Peyer's patch (tissue), 4 donors: ENCODE results near the gene CD300A. TPM values are rescaled to one million over a fixed set of nuclear protein-coding genes. Genes with fewer than 3 reads are reported as not detected.

Experiments
- DNase-seq, 3 donors: peaks; one replicate each; pipeline ENCODE4 v3.0.0-alpha.2; 2017 to 2019
- H3K27ac ChIP-seq, 4 donors: fragments of 200-600 bp; sonication (generic); one replicate each; pipeline ENCODE4 v1.5.1; 2016 to 2019
- H3K27me3 ChIP-seq, 2 donors: fragments of 200-600 bp; sonication (generic); one replicate each; pipeline ENCODE4 v1.5.1; 2019
- H3K36me3 ChIP-seq, 3 donors: fragments of 200-600 bp; sonication (generic); one replicate each; pipeline ENCODE4 v1.5.1; 2016 to 2019
- H3K4me1 ChIP-seq, 4 donors: fragments of 200-600 bp; sonication (generic); one replicate each; pipeline ENCODE4 v1.5.1; 2016 to 2019
- H3K4me3 ChIP-seq, 4 donors: fragments of 200-600 bp; sonication (generic); 1 replicate in 3 of 4; 2 replicates in 1 of 4; pipeline ENCODE4 v1.5.1; 2016 to 2019; ENCODE audit warnings: mild to moderate bottlenecking in 1 of 4
- H3K9me3 ChIP-seq, 4 donors: fragments of 200-600 bp; sonication (generic); one replicate each; pipeline ENCODE4 v1.5.1; 2016 to 2019; ENCODE audit warnings: mild to moderate bottlenecking in 1 of 4
- CTCF ChIP-seq, 6 experiments: fragments of 450-650 bp in 4 of 6; fragments of 200-600 bp in 2 of 6; sonication (generic) in 1 of 6; IDR thresholded peaks; one replicate each; pipeline ENCODE4 v1.5.1; 2017 to 2019; ENCODE audit warnings: antibody characterized with exemption in 6 of 6, mild to moderate bottlenecking in 3 of 6, moderate library complexity in 1 of 6
- POLR2A ChIP-seq, 2 donors: fragments of 450-650 bp; IDR thresholded peaks; one replicate each; pipeline ENCODE4 v1.5.1; 2017; ENCODE audit warnings: antibody characterized with exemption in 2 of 2, mild to moderate bottlenecking in 2 of 2, moderate library complexity in 2 of 2
- total RNA-seq, 4 donors: library from RNA; depleted of rRNA; stranded (reverse); fragments of >200 nt; gene quantifications; one replicate each; pipeline ENCODE4 v1.1.0, GENCODE V29; 2016

The CD300A gene
- total RNA-seq, 4 donors from 2014 or later: 1.1 to 61.1 (median 6.8) TPM

- peaks cover 0 to 3% (median 0%) of the 10 kb centered on the region in 3 donors for H3K36me3 ChIP-seq
- peaks cover 0 to 9% (median 0%) of the 10 kb centered on the region in 4 donors for H3K9me3 ChIP-seq
- no peak overlapping the region for H3K4me3 ChIP-seq
- no peak for TF ChIP-seq CTCF (IDR thresholded peaks at IDR 0.05)
- TF ChIP-seq POLR2A (IDR thresholded peaks at IDR 0.05): no peak
- no peak for DNase-seq
- H3K27me3 ChIP-seq: no peaks in the 10 kb centered on the region
- peaks cover 0 to 4% (median 0%) of the 10 kb centered on the region in 4 donors for H3K4me1 ChIP-seq
- no peak overlapping the region for H3K27ac ChIP-seq
Measured at GRCh38 chr17:74472890-74473289, 6.5 kb downstream of the CD300A start.

- H3K36me3 ChIP-seq: peaks cover 0 to 3% (median 0%) of the 10 kb centered on the region in 3 donors
- TF ChIP-seq POLR2A (IDR thresholded peaks at IDR 0.05): no peak
- TF ChIP-seq CTCF (IDR thresholded peaks at IDR 0.05): no peak
- peaks cover 0 to 9% (median 0%) of the 10 kb centered on the region in 4 donors for H3K9me3 ChIP-seq
- H3K27ac ChIP-seq: no peak overlapping the region
- H3K27me3 ChIP-seq: no peaks in the 10 kb centered on the region
- no peak for DNase-seq
- H3K4me3 ChIP-seq: no peak overlapping the region
- peaks cover 0 to 7% (median 0%) of the 10 kb centered on the region in 4 donors for H3K4me1 ChIP-seq
Measured at GRCh38 chr17:74473294-74473693, 6.9 kb downstream of the CD300A start.

- peaks cover 0 to 3% (median 0%) of the 10 kb centered on the region in 3 donors for H3K36me3 ChIP-seq
- H3K27ac ChIP-seq: peak overlapping the region in 2 of 4 donors; percentile 43 to 52
- TF ChIP-seq POLR2A (IDR thresholded peaks at IDR 0.05) (no peak), CTCF (IDR thresholded peaks at IDR 0.05) (no peak)
- no peak overlapping the region for H3K4me3 ChIP-seq
- H3K9me3 ChIP-seq: peaks cover 0 to 9% (median 0%) of the 10 kb centered on the region in 4 donors
- no peaks in the 10 kb centered on the region for H3K27me3 ChIP-seq
- peak in 1 of 3 donors; percentile 73 for DNase-seq
- H3K4me1 ChIP-seq: peaks cover 0 to 13% (median 2%) of the 10 kb centered on the region in 4 donors
Measured at GRCh38 chr17:74474043-74474792, 7.8 kb downstream of the CD300A start.

GRCh38 chr17:74475189-74475588 is 8.8 kb downstream of the CD300A start:
- no peak for DNase-seq
- peaks cover 0 to 18% (median 2%) of the 10 kb centered on the region in 4 donors for H3K4me1 ChIP-seq
- no peak overlapping the region for H3K27ac ChIP-seq
- peaks cover 0 to 3% (median 0%) of the 10 kb centered on the region in 3 donors for H3K36me3 ChIP-seq
- TF ChIP-seq CTCF (IDR thresholded peaks at IDR 0.05) (no peak), POLR2A (IDR thresholded peaks at IDR 0.05) (no peak)
- H3K9me3 ChIP-seq: peaks cover 0 to 9% (median 0%) of the 10 kb centered on the region in 4 donors
- no peak overlapping the region for H3K4me3 ChIP-seq
- no peaks in the 10 kb centered on the region for H3K27me3 ChIP-seq

GRCh38 chr17:74477411-74477810 is 11.0 kb downstream of the CD300A start:
- Histone ChIP-seq H3K27me3 (no peaks in the 10 kb centered on the region), H3K27ac (peak overlapping the region in 2 of 4 donors; percentile 49 to 57), H3K4me1 (peaks cover 0 to 21% (median 2%) of the 10 kb centered on the region in 4 donors), H3K9me3 (peaks cover 0 to 9% (median 0%) of the 10 kb centered on the region in 4 donors), H3K4me3 (no peak overlapping the region), H3K36me3 (peaks cover 0 to 3% (median 0%) of the 10 kb centered on the region in 3 donors)
- no peak for TF ChIP-seq POLR2A (IDR thresholded peaks at IDR 0.05)
- TF ChIP-seq CTCF (IDR thresholded peaks at IDR 0.05): no peak
- no peak for DNase-seq
